ENCODE data around the gene GPT2.

Gene GPT2

GRCh38 chr16:46883690-46884512, at the start of gene GPT2:
TSS of gene GPT2 (plus strand) at chr16:46884362. CDS start at chr16:46884716, 354 bp downstream.
- in situ Hi-C loops (cut with MboI; ENCODE audit: low sequenced_read_pairs), result no loop called here

- in situ Hi-C loops (cut with MboI; ENCODE audit: low sequenced_read_pairs), result no loop called here
Measured at GRCh38 chr16:46836534-46837530, 47.3 kb upstream of the GPT2 start.

- in situ Hi-C loops (cut with MboI; ENCODE audit: low sequenced_read_pairs), result no loop called here
Measured at GRCh38 chr16:46839986-46840443, 44.1 kb upstream of the GPT2 start.

GRCh38 chr16:46842192-46842895, 41.8 kb upstream of the GPT2 start:
- in situ Hi-C loops (cut with MboI; ENCODE audit: low sequenced_read_pairs), result no loop called here

- in situ Hi-C loops (cut with MboI; ENCODE audit: low sequenced_read_pairs), result no loop called here
Measured at GRCh38 chr16:46843898-46844642, 40.1 kb upstream of the GPT2 start.

GRCh38 chr16:46844771-46845170, 39.4 kb upstream of the GPT2 start:
- in situ Hi-C loops (cut with MboI; ENCODE audit: low sequenced_read_pairs), result no loop called here

DNA sequence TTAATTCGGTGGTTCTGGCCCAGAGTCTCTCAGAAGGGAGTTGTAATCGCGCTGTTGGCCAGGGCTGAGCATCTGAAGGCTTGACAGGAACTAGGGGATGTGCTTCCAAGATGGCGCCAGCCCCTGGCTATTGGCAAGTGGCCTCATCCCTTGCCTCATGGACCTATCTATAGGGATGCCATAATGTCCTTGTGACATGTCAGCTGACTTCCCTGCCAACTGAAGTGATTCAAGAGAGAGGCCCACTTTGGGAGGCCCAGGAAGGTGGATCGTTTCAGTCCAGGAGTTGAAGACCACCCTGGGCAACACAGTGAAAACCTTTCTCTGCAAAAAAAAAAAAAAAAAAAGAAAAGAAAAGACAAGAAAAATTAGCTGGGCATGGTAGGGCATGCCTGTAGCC, 38.2 kb upstream of the GPT2 start:
- in situ Hi-C loops (cut with MboI; ENCODE audit: low sequenced_read_pairs), result no loop called here

DNA sequence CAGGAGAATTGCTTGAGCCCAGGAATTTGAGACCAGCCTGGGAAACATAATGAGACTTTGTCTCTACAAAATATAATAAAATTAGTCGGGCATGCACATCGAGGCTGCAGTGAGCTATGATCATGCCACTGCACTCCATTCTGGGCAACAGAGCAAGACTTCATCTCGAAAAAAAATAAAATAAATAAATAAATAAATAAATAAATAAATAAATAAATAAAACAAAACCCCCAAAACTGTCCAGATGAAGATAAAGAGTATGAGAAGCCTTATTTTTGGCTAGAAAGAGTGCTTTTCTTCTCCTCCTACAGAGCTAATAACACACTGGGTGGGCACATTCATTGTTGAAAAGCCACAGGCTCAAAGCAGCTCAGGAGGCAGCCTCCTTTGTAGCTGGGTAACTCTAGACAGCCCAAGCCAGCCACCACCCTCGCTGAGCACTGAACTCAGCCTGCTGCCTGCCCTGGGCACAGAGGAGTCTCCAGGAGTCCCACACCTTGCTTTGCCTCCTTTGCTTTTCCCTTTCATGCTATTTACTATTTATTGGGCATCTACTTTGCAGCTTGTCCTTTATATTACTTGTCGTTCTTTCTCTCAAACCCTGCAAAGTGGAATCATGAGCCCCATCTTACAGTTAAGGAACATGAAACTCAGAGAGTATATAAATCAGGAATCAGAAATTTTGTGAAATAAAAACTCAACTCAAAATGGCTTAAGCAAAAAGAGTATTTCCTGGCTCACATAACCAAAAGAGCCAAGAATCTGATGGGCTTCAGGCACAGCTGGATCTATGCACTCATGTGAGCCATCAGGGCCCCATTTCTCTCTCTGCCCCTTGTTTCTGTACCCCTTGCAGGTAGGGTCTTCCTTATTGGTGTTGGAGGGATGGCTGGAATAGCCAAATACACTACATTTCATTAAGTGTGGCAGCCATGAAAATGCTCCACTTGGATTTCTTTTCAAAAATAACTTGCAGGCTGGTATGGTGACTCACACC, 35.1 kb upstream of the GPT2 start:
- in situ Hi-C loops (cut with MboI; ENCODE audit: low sequenced_read_pairs), result no loop called here

GRCh38 chr16:46850619-46851555, 33.3 kb upstream of the GPT2 start:
- in situ Hi-C loops (cut with MboI; ENCODE audit: low sequenced_read_pairs), result no loop called here

- in situ Hi-C loops (cut with MboI; ENCODE audit: low sequenced_read_pairs), result no loop called here
Measured at GRCh38 chr16:46852130-46852529, 32.0 kb upstream of the GPT2 start.

- in situ Hi-C loops (cut with MboI; ENCODE audit: low sequenced_read_pairs), result no loop called here
Measured at GRCh38 chr16:46853713-46854443, 30.3 kb upstream of the GPT2 start.

- in situ Hi-C loops (cut with MboI; ENCODE audit: low sequenced_read_pairs), result no loop called here
Measured at GRCh38 chr16:46854846-46855245, 29.3 kb upstream of the GPT2 start.

DNA sequence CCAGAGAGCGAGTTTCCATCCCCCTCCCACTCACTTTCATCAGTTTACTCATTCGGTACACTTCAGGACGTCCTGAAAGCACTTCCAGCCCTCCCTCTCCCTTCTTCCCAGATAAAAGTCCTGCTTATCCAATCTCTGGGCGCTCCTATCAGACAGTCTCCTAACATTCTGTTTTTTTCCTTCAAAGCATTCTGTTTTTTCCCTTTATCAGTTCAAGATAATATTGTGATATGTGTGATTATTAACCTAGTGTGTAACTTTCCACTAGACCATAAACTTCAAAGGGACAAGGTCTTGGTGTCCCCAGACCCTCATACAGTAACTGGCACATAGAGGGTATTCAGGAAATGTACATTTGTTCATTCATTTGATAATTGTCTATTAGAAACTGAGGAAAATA, 28.8 kb upstream of the GPT2 start:
- in situ Hi-C loops (cut with MboI; ENCODE audit: low sequenced_read_pairs), result no loop called here

DNA sequence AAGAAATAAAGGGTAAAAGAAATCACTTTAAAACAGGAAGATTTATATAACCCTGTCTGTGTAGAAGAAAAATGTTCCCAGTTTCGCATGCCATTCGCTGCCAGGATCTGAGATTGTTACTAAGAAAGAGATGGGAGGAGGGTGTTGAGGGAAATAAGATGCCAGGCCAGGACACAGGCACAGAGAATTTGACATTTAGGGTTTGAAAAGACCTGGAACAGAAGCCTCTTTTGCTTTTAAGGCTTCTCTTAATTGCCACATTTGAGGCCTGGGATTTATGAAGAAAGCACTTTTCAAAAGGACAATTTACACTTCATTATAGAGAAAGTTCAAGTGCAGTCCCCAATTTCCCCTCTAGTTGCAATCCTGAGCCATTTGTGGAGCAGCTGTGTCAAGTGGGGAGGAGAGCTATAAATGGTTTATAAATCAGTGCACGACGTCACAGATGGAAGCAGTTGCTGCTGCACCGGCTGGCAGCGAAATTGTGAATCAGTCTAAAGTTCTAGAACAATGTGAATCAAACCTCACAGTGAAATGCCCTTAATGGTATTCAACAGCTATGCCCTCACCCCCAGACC, 26.7 kb upstream of the GPT2 start:
- in situ Hi-C loops (cut with MboI; ENCODE audit: low sequenced_read_pairs), result no loop called here

GRCh38 chr16:46858151-46858550, 26.0 kb upstream of the GPT2 start:
- in situ Hi-C loops (cut with MboI; ENCODE audit: low sequenced_read_pairs), result no loop called here

DNA sequence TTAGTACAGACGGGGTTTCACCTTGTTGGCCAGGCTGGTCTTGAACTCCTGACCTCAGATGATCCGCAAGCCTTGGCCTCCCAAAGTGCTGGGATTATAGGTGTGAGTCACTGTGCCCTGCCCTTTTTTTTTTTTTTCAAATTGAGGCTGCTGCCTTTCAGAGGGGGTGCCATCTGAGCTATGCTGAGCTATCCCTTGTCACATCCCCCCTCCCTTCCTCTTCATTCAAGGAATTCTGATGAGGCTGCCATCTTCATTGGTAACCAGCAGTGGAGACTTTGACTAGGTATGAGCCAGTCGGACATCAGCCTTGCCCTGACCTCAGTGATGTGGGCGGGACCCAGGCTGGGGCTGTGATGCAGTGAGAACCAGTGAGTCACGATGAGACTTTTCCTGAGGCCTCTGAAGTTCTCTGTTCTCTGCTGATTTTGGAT, 24.4 kb upstream of the GPT2 start:
- in situ Hi-C loops (cut with MboI; ENCODE audit: low sequenced_read_pairs), result no loop called here

Data from hTERT RPE-1 (cell line).